ENCODE data around the gene ZNF205. TPM values are rescaled to one million over a fixed set of nuclear protein-coding genes. Genes with fewer than 3 reads are reported as not detected.

The ZNF205 gene
- polyA plus RNA-seq, 1 of the 3 experiments (the other 2 are of a cell fraction), result 9.7 TPM

DNA sequence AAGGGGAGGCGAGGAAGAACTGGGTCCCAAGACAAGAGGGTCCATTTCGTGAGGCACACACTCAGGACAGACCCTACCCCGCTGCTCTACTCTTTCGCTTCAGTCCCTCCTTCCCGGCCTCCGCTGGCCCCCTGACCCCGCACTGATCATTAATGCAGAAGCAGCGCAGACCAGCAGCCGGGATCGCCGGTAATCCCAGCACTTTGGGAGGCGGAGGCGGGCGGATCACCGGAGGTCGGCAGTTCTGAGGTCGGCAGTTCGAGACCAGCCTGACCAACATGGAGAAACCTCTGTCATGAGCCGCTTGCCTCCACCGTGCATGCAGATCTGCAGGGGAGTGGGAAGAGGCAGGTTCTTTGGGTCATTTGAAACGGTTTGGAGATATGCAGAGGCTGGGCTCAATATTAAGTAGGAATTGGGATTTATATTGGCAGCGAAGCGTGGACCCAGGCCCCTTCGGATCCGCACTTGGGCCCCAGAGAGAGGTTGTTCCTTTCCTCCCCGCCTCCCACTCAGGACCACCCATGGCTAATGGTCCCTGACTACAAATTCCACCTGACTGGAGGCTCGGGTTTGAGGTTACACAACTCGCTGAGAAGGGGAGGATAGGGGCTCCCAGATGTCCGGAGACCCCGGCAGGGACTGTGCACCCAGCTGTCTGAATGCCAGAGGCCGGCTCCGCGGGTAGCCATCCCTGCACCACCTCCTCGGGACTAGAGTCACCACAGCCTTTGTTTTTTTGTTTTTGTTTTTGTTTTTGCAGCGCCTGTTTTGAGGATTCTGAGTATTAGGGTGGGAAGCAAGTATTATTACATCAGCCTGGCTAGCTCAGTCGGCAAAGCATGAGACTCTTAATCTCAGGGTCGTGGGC lies 52.0 kb downstream of the ZNF205 start:
- Histone ChIP-seq H3K4me2 (no peak overlapping the region), H2AFZ (ENCODE audit: low read depth) (no peak overlapping the region), H3K79me2 (ENCODE audit: insufficient read depth) (no peaks in the 10 kb centered on the region), H3K27ac (ENCODE audit: low read depth in 2 of 2, low read length in 1 of 2) (no peak overlapping the region), H3K9ac (no peak overlapping the region), H3K4me1 (ENCODE audit: control insufficient read depth in 1 of 2, insufficient read depth in 2 of 2, low read depth in 1 of 2, low read length in 1 of 2) (peaks cover 0 to 2% of the 10 kb centered on the region in 2 experiments; a peak in 1 of 4 replicates), H3K36me3 (replicated peaks in 1 of 2; ENCODE audit: control insufficient read depth in 1 of 2, insufficient read depth in 2 of 2, low read length in 1 of 2) (no peaks in the 10 kb centered on the region), H3K27me3 (ENCODE audit: insufficient read depth) (peaks cover 15% of the 10 kb centered on the region; the same call in 1 of the 2 replicates), H3K9me3 (no peaks in the 10 kb centered on the region), H3K4me3 (ENCODE audit: low read depth in 2 of 2, low read length in 1 of 2) (no peak overlapping the region), H3K9me2 (no peaks in the 10 kb centered on the region), H3F3A (replicated peaks; ENCODE audit: insufficient read depth) (peaks cover 8% of the 10 kb centered on the region), H4K20me1 (ENCODE audit: insufficient read depth) (no peaks in the 10 kb centered on the region)
- CTCF ChIA-PET, result interaction anchor here (0.7 to 3.6 kb wide), 5 partner anchors 10 to 35 kb away, joined by 3 to 13 read pairs (median 5); no protein-coding TSS in a partner anchor
- TF ChIP-seq, protein P1, sequence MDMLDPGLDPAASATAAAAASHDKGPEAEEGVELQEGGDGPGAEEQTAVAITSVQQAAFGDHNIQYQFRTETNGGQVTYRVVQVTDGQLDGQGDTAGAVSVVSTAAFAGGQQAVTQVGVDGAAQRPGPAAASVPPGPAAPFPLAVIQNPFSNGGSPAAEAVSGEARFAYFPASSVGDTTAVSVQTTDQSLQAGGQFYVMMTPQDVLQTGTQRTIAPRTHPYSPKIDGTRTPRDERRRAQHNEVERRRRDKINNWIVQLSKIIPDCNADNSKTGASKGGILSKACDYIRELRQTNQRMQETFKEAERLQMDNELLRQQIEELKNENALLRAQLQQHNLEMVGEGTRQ (IDR thresholded peaks at IDR 0.05; ENCODE audit: borderline replicate concordance, low read depth, low read length), result no peak
- TF ChIP-seq, protein P2, sequence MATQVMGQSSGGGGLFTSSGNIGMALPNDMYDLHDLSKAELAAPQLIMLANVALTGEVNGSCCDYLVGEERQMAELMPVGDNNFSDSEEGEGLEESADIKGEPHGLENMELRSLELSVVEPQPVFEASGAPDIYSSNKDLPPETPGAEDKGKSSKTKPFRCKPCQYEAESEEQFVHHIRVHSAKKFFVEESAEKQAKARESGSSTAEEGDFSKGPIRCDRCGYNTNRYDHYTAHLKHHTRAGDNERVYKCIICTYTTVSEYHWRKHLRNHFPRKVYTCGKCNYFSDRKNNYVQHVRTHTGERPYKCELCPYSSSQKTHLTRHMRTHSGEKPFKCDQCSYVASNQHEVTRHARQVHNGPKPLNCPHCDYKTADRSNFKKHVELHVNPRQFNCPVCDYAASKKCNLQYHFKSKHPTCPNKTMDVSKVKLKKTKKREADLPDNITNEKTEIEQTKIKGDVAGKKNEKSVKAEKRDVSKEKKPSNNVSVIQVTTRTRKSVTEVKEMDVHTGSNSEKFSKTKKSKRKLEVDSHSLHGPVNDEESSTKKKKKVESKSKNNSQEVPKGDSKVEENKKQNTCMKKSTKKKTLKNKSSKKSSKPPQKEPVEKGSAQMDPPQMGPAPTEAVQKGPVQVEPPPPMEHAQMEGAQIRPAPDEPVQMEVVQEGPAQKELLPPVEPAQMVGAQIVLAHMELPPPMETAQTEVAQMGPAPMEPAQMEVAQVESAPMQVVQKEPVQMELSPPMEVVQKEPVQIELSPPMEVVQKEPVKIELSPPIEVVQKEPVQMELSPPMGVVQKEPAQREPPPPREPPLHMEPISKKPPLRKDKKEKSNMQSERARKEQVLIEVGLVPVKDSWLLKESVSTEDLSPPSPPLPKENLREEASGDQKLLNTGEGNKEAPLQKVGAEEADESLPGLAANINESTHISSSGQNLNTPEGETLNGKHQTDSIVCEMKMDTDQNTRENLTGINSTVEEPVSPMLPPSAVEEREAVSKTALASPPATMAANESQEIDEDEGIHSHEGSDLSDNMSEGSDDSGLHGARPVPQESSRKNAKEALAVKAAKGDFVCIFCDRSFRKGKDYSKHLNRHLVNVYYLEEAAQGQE (IDR thresholded peaks at IDR 0.05; ENCODE audit: low read depth, low read length), result no peak
- TF ChIP-seq TAF1 (IDR thresholded peaks at IDR 0.05; ENCODE audit: borderline replicate concordance, low read depth, low read length) (no peak), RXRA (IDR thresholded peaks at IDR 0.05; ENCODE audit: borderline replicate concordance, low read depth) (no peak), EP300 (IDR thresholded peaks at IDR 0.05; ENCODE audit: borderline replicate concordance in 1 of 2, low read depth in 1 of 2, low read length in 1 of 2) (no peak), SMC3 (IDR thresholded peaks at IDR 0.05; ENCODE audit: low read depth, low read length) (no peak), GABPA (IDR thresholded peaks at IDR 0.05; ENCODE audit: low read depth) (no peak), NRF1 (IDR thresholded peaks at IDR 0.05; ENCODE audit: low read depth, low read length) (no peak)
- TF ChIP-seq, protein P3, sequence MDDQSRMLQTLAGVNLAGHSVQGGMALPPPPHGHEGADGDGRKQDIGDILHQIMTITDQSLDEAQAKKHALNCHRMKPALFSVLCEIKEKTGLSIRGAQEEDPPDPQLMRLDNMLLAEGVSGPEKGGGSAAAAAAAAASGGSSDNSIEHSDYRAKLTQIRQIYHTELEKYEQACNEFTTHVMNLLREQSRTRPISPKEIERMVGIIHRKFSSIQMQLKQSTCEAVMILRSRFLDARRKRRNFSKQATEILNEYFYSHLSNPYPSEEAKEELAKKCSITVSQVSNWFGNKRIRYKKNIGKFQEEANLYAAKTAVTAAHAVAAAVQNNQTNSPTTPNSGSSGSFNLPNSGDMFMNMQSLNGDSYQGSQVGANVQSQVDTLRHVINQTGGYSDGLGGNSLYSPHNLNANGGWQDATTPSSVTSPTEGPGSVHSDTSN (IDR thresholded peaks at IDR 0.05), result no peak
- TF ChIP-seq, protein P4, sequence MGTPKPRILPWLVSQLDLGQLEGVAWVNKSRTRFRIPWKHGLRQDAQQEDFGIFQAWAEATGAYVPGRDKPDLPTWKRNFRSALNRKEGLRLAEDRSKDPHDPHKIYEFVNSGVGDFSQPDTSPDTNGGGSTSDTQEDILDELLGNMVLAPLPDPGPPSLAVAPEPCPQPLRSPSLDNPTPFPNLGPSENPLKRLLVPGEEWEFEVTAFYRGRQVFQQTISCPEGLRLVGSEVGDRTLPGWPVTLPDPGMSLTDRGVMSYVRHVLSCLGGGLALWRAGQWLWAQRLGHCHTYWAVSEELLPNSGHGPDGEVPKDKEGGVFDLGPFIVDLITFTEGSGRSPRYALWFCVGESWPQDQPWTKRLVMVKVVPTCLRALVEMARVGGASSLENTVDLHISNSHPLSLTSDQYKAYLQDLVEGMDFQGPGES (IDR thresholded peaks at IDR 0.05; ENCODE audit: low read depth, low read length), result no peak
- POLR2A ChIA-PET, result no interaction called here
- 87% methylated on average over 33 of the region's 37 CpGs for WGBS (ENCODE audit: low lambda C conversion rate)
- no peak for DNase-seq

Measured in SK-N-SH (cell line).